Measurements from ENCODE around the gene OMD. TPM values are rescaled to one million over a fixed set of nuclear protein-coding genes. Genes with fewer than 3 reads are reported as not detected.

Gene OMD
- total RNA-seq, 2 experiments from 2014 or later: not detected

DNA sequence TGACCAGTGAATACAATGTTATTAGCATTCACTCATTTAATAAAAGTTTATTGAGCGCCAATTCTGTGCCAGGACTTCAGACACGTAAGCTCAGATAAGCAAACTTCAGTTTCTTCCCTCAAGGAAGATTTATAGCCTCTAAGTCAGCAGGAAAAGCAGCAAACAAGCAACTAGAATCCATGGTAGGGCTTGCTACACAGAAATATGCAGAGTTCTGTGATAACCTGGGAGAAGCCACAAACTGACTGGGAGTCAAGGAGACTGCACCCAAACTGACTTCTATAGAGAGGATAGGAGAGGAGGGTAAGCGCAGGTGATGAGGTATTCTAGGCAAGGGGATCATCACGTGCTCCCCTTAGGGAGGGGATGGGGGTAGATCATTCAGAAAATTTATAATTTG lies 18.5 kb downstream of the OMD start:
- Histone ChIP-seq H4K20me1 (ENCODE audit: insufficient read depth, low read length) (no peaks in the 10 kb centered on the region), H3K27ac (ENCODE audit: low read depth, low read length, poor library complexity, severe bottlenecking) (no peak overlapping the region), H3K9me2 (ENCODE audit: insufficient read depth, low read length) (no peaks in the 10 kb centered on the region), H3K4me2 (ENCODE audit: low read length) (no peak overlapping the region), H2AFZ (ENCODE audit: low read length) (no peak overlapping the region), H3K79me2 (ENCODE audit: insufficient read depth, low read depth, low read length) (no peaks in the 10 kb centered on the region), H3K36me3 (ENCODE audit: insufficient read depth, low read length) (no peaks in the 10 kb centered on the region), H3K4me3 (ENCODE audit: low read depth, low read length, poor library complexity, severe bottlenecking) (no peak overlapping the region), H3K9me3 (ENCODE audit: low read length) (no peaks in the 10 kb centered on the region), H3K4me1 (ENCODE audit: insufficient read depth, low read length, poor library complexity, severe bottlenecking) (no peaks in the 10 kb centered on the region)
- BruUV-seq (replicated peaks): no TSS peak
- DNase-seq (ENCODE audit: low spot score): no peak
- POLR2A ChIA-PET: interaction anchor here (0.6 to 1.2 kb wide), 2 partner anchors 40 to 420 kb away, joined by 3 read pairs; no protein-coding TSS in a partner anchor
- intact Hi-C loops (cut with micrococcal nuclease; ENCODE audit: unreplicated experiment): no loop called here
- CTCF ChIA-PET (ENCODE audit: unreplicated experiment): no interaction called here
- TF ChIP-seq, protein P1, sequence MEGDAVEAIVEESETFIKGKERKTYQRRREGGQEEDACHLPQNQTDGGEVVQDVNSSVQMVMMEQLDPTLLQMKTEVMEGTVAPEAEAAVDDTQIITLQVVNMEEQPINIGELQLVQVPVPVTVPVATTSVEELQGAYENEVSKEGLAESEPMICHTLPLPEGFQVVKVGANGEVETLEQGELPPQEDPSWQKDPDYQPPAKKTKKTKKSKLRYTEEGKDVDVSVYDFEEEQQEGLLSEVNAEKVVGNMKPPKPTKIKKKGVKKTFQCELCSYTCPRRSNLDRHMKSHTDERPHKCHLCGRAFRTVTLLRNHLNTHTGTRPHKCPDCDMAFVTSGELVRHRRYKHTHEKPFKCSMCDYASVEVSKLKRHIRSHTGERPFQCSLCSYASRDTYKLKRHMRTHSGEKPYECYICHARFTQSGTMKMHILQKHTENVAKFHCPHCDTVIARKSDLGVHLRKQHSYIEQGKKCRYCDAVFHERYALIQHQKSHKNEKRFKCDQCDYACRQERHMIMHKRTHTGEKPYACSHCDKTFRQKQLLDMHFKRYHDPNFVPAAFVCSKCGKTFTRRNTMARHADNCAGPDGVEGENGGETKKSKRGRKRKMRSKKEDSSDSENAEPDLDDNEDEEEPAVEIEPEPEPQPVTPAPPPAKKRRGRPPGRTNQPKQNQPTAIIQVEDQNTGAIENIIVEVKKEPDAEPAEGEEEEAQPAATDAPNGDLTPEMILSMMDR (conservative IDR thresholded peaks at IDR 0.05; ENCODE audit: low read length): no peak
- no peak for TF ChIP-seq EZH2phosphoT487 (IDR thresholded peaks at IDR 0.05; ENCODE audit: borderline replicate concordance, low read depth, low read length)

DNA sequence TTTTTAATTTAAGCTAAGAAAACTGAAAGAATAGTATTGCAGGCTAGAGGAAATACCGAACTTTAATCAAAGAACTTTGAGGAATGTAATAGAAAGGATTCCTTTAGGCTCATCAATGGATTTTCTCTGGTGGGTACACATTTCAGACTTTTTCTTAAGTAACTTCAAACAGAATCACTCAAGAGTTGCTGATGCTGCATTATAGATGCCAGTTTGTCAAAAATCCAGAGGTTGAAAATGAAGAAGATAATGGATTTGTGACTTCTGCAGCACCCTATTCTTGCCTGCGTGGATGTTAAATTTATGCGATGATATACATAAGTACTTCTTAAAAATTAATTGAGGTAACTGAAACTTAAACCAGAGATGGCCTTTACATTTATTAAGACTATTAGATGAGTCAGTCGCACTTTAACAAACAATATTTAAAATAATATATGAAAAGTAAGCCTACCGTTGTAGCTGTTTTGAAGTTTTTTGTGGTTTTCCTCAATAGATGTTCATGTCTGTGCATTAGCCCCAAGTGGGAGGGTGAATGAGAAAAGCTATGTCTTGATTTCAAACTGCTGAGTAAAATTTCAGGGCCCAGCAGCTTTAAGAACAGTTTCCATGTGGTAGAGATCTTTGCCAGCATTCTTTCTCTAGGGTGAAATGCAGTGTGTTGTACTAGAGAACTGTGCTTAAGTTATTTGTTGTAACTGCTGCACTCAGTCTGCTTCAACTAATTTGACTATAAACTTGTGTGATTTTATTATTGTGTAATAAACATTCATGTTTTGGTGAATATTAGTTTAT lies 20.0 kb downstream of the OMD start, which contains the start of gene OGN:
TSS of gene OGN (minus strand) at position 537 of the 795 bp plus-strand sequence. CDS start 1,171 bp downstream, outside the sequence.
- Histone ChIP-seq H3K4me1 (ENCODE audit: insufficient read depth, low read length, poor library complexity, severe bottlenecking) (no peaks in the 10 kb centered on the region), H3K9me2 (ENCODE audit: insufficient read depth, low read length) (no peaks in the 10 kb centered on the region), H3K27ac (ENCODE audit: low read depth, low read length, poor library complexity, severe bottlenecking) (no peak within 1 kb of the TSS), H3K36me3 (ENCODE audit: insufficient read depth, low read length) (no peaks in the 10 kb centered on the region), H3K9me3 (ENCODE audit: low read length) (no peaks in the 10 kb centered on the region), H2AFZ (ENCODE audit: low read length) (no peak within 1 kb of the TSS), H3K4me3 (ENCODE audit: low read depth, low read length, poor library complexity, severe bottlenecking) (no peak within 1 kb of the TSS), H3K4me2 (ENCODE audit: low read length) (no peak within 1 kb of the TSS), H4K20me1 (ENCODE audit: insufficient read depth, low read length) (no peaks in the 10 kb centered on the region), H3K79me2 (ENCODE audit: insufficient read depth, low read depth, low read length) (no peaks in the 10 kb centered on the region)
- TF ChIP-seq EZH2phosphoT487 (IDR thresholded peaks at IDR 0.05; ENCODE audit: borderline replicate concordance, low read depth, low read length): no peak
- TF ChIP-seq, protein P1 (conservative IDR thresholded peaks at IDR 0.05; ENCODE audit: low read length): no peak
- intact Hi-C loops (cut with micrococcal nuclease; ENCODE audit: unreplicated experiment): no loop called here
- ChIA-PET POLR2A (interaction anchor here (1.1 kb wide), 1 partner anchor 28 kb away, joined by 3 read pairs; no protein-coding TSS in a partner anchor), CTCF (ENCODE audit: unreplicated experiment) (no interaction called here)
- DNase-seq (ENCODE audit: low spot score): no peak
- no TSS peak for BruUV-seq (replicated peaks)

Data from OCI-LY7 (cell line).